Lung (tissue), 12 donors: ENCODE data around the gene IQSEC1. TPM values are rescaled to one million over a fixed set of nuclear protein-coding genes. Genes with fewer than 3 reads are reported as not detected.

Source experiments
- ATAC-seq: fragments of 200-7000 bp; cut with Tn5 transposase; one replicate; pipeline ENCODE4 v1.9.1; 2020; ENCODE audit warnings: moderate number of reproducible peaks; ENCODE audit not compliant: insufficient read depth, low FRiP score
- DNase-seq, 3 donors: peaks; one replicate each; pipeline ENCODE4 v3.0.0-alpha.2; 2013 to 2017
- H3K27ac ChIP-seq, 2 donors: one replicate each; pipeline ENCODE4 v1.5.1; 2013; ENCODE audit warnings: mild to moderate bottlenecking in 2 of 2, moderate library complexity in 2 of 2, control low read depth in 1 of 2, inconsistent platforms in 1 of 2, low read depth in 1 of 2, low read length in 1 of 2
- H3K27me3 ChIP-seq, 3 donors: one replicate each; pipeline ENCODE4 v1.5.1; 2013; ENCODE audit warnings: low read length in 2 of 3; ENCODE audit not compliant: control insufficient read depth in 3 of 3, insufficient read depth in 3 of 3
- H3K36me3 ChIP-seq, 4 donors: one replicate each; pipeline ENCODE4 v1.5.1; 2013; ENCODE audit warnings: low read length in 4 of 4, mild to moderate bottlenecking in 1 of 4, moderate library complexity in 1 of 4; ENCODE audit not compliant: control insufficient read depth in 4 of 4, insufficient read depth in 4 of 4
- H3K4me1 ChIP-seq, 5 donors: one replicate each; pipeline ENCODE4 v1.5.1; 2013; ENCODE audit warnings: low read length in 5 of 5, mild to moderate bottlenecking in 2 of 5, moderate library complexity in 1 of 5; ENCODE audit not compliant: control insufficient read depth in 5 of 5, insufficient read depth in 5 of 5
- H3K4me3 ChIP-seq: one replicate; pipeline ENCODE4 v1.5.1; 2013; ENCODE audit warnings: mild to moderate bottlenecking, control low read depth, moderate library complexity
- H3K9ac ChIP-seq, 2 donors: one replicate each; pipeline ENCODE4 v1.5.1; 2013; ENCODE audit warnings: low read length in 2 of 2, control low read depth in 1 of 2; ENCODE audit not compliant: insufficient read depth in 1 of 2
- H3K9me3 ChIP-seq, 4 donors: one replicate each; pipeline ENCODE4 v1.5.1; 2013; ENCODE audit warnings: low read length in 3 of 4, mild to moderate bottlenecking in 1 of 4, moderate library complexity in 1 of 4; ENCODE audit not compliant: control insufficient read depth in 4 of 4, insufficient read depth in 3 of 4
- CTCF ChIP-seq: IDR thresholded peaks from 2 replicates; pipeline ENCODE4 v1.5.1; 2012; ENCODE audit warnings: mild to moderate bottlenecking; ENCODE audit errors: control extremely low read depth, extremely low read depth
- WGBS, 2 donors: extraction: QIAGEN DNeasy Blood & Tissue Kit; methylation state at CpG; one replicate each; pipeline ENCODE4 v1.1.7; 2013; 5-methylcytosine and 5-hydroxymethylcytosine counted together
- polyA plus RNA-seq, 2 donors: library from polyadenylated mRNA; stranded (reverse); fragments of 200-250 nt; gene quantifications; one replicate each; pipeline ENCODE4 v1.2.1, GENCODE V29; 2013
- total RNA-seq, 2 donors: library from RNA; depleted of rRNA in 1 of 2; stranded (reverse); fragments of >200 nt in 1 of 2; gene quantifications; one replicate each; pipeline ENCODE4 v1.2.1, GENCODE V29; 2014 to 2021
- donor health status: control.
- donor health status: control.
- donor health status: Bipolar disorder and iron deficiency.
- donor health status: healthy.
- donor health status: DM: yes; HTN: yes; CAD: no.

Gene IQSEC1
- total and polyA plus RNA-seq, 4 donors: 13.9 to 69.1 (median 31.1) TPM

- Histone ChIP-seq H3K4me3 (no peak overlapping the region), H3K4me1 (peaks cover 0 to 3% (median 0%) of the 10 kb centered on the region in 5 donors), H3K9ac (no peak overlapping the region), H3K27me3 (peaks cover 0 to 4% (median 2%) of the 10 kb centered on the region in 3 donors), H3K36me3 (no peaks in the 10 kb centered on the region), H3K9me3 (no peaks in the 10 kb centered on the region), H3K27ac (no peak overlapping the region)
- ATAC-seq (no peak), DNase-seq (no peak)
- TF ChIP-seq CTCF: no peak
- WGBS, 2 donors: 89 to 94% methylated on average over 21 of the region's 21 CpGs
Measured at GRCh38 chr3:13034109-13034800, 39.0 kb downstream of the IQSEC1 start.

- H3K27me3 ChIP-seq: peaks cover 0 to 4% (median 0%) of the 10 kb centered on the region in 3 donors
- 94 to 99% methylated on average over 13 of the region's 13 CpGs for WGBS, 2 donors
- DNase-seq: no peak
- no peaks in the 10 kb centered on the region for H3K36me3 ChIP-seq
- H3K4me1 ChIP-seq: no peaks in the 10 kb centered on the region
- no peak for ATAC-seq
- no peaks in the 10 kb centered on the region for H3K9me3 ChIP-seq
- H3K27ac ChIP-seq: no peak overlapping the region
- H3K4me3 ChIP-seq: no peak overlapping the region
- no peak overlapping the region for H3K9ac ChIP-seq
- TF ChIP-seq CTCF: no peak
Measured at GRCh38 chr3:13032206-13032605, 41.0 kb downstream of the IQSEC1 start.

- no peak for TF ChIP-seq CTCF
- H3K27me3 ChIP-seq: peaks cover 0 to 4% (median 0%) of the 10 kb centered on the region in 3 donors
- no peak overlapping the region for H3K4me3 ChIP-seq
- no peaks in the 10 kb centered on the region for H3K9me3 ChIP-seq
- H3K36me3 ChIP-seq: no peaks in the 10 kb centered on the region
- 80 to 91% methylated on average over 7 of the region's 7 CpGs for WGBS, 2 donors
- no peak for ATAC-seq
- H3K9ac ChIP-seq: no peak overlapping the region
- no peak overlapping the region for H3K27ac ChIP-seq
- H3K4me1 ChIP-seq: no peaks in the 10 kb centered on the region
- DNase-seq: no peak
Measured at GRCh38 chr3:13031621-13032020, 41.6 kb downstream of the IQSEC1 start.

GRCh38 chr3:13030684-13031083, 42.5 kb downstream of the IQSEC1 start:
- Histone ChIP-seq H3K4me1 (no peaks in the 10 kb centered on the region), H3K27me3 (peaks cover 0 to 4% (median 0%) of the 10 kb centered on the region in 3 donors), H3K36me3 (no peaks in the 10 kb centered on the region), H3K27ac (no peak overlapping the region), H3K9ac (no peak overlapping the region), H3K9me3 (no peaks in the 10 kb centered on the region), H3K4me3 (no peak overlapping the region)
- WGBS, 2 donors: 92 to 93% methylated on average over 9 of the region's 9 CpGs
- no peak for DNase-seq
- TF ChIP-seq CTCF: no peak
- no peak for ATAC-seq
